ENCODE data around the gene SERPINH1.

SERPINH1 gene

DNA sequence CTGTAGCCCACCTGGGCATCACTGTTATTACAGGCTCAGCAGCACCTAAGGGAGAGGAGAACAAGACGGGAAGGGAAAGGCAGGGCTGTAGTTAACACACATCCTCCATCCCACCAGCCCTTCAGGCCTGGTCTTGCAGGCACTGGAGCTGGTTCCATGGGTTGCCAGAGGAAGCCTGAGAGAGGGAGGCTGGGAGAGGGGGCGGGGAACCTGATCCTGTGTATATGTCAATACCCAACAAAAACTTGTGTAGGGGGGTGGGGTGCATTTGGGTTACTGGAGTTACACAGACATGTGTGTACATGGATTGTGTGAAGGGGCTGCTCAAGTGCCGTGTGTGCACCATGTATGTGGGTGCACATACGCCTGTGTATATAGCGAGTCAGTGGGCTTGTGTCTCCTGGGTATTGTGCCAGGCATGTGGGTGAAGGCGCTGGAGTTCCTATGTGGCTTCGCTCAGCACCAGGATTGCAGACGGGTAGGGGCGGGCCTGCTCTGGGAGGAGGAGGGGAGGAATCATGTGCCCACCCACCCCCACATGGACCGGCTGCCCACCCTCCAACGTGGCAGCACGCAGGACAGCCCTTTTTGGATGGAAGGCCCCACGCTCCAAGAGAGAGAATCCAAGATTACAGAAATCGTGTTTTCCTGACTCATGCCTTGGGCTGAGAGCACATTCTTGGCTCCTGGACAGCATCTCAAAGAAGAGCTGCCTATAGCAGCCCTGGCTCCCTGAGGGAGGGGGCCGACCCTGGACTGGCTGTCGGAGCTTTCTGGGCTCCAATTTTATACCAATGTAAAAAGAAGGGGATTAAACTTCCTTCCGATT, 4.2 kb upstream of the SERPINH1 start:
- DNase-seq, result no peak

DNA sequence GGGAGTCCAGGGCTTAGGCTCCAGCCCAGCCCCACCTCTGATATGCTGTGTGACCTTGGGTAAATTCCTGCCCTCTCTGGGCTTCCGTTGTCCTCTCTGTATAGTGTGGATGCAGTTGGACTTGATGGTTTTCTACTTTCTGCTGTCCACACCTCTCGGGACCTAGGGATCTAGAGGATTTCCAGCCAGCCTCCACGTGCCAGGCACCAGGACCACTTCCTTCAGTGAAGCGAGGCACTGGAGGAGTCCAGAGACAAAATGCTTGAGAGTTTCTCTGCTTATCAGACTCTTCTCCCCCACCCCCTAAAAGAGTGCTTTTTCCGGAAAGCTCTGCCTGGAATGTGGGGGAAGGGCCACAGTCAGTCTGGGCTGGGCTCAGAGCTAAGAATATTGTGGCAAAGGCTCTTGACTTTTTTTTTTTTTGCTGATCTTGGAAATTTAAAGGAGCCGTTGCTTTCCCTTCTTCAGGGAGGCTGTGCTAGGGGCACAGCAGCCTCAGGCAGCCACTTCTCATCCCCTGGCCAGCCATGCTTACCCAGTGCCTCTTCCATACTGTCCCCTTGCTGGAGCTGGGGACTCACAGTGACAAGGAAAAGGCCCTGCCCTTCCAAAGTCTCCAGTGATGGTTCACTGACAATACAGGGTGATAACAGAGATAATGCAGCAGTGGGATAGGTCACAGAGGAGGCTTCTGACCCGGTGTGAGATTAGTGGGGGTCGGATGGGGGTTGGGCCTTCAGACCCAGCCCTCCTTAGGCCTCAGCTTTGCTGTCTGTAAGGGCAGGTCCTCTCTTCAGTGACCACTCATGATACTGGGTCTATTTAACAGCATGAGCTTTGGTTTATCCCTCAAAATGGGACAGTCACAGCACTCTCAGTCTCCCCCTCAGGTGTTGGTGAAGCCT, 2.9 kb upstream of the SERPINH1 start:
- peak; percentile 29 for DNase-seq

DNA sequence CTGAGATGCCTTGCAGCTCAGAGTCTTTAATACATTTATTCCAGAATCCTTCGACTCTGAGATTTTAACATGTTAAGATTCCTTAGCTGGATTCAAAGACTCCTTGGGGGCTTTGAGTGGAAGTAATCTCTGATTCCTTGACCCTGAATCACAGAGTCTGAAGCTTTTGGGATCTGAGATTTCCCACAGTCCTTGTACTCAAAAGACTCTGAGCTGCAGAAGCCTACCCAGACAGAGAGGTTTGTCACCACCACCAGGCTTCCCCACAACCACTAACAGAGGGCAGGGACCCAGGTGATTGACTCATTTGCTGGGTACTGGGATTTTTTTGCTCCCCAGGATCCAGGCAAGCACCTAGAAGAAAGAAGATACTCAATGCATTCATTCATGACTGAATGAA, 1.4 kb upstream of the SERPINH1 start:
- no peak for DNase-seq

DNA sequence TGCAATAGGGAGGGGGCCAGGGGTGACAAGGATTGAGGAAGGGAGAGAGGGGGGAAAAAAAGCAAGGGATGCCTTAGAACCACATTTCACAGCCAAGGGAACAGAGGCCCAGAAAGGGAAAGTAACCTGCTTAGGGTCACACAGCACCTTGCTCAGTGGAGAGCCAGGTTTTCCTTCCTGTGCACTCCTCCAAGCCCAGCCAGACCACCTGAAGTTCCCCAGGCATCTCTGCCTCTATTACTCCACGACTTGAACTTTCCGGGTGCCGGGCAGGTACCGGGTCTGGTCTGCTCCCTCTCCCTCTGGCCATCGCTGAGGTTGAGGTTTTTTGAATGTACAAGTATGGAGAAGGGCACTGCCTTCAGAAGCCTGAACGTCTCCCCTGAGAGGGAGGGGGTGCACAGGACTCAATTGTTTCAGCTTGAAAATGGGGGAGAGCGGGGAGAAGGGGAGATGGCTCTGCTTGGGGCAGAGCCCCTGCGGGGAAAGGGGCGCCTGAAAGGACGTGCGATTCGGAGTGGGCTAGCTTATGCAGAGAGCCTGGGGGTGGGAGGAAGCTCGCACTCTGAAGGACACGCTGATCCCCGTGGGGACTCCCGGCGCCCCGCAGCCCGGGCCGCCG, 516 bp upstream of the SERPINH1 start:
- DNase-seq, result no peak

DNA sequence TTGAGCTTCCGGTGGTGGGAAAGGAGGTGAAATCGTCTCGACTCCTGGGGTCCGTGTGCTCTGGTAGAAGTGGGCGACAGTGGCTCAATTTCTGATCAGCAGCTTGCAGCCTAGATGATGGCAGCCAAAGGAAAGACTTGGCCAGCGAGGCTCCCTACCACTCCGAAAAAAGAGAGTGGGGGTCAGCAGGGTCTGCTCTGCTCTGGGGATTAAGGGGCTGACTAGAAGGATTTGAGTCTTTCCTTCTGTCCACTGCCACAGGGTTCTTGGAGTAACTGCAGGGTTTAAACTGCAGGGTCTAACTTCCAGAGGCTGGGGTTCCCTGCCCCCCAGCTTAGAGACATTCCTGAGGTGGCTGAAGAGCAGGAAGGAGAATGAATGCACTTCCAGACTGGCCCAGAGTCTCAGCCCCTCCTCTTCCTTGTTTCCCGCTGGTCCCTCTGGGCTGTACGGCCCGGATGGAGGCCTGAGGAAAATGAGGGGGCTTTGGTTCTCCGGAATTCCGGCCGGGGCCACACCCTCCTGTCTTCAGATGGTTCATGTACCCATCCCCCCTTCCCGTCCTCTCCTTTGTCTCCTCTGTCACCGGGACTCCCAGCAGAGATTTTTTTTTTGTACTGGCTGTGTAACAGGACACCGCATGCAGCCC, 907 bp downstream of the SERPINH1 start:
- DNase-seq, result peak; percentile 56

DNA sequence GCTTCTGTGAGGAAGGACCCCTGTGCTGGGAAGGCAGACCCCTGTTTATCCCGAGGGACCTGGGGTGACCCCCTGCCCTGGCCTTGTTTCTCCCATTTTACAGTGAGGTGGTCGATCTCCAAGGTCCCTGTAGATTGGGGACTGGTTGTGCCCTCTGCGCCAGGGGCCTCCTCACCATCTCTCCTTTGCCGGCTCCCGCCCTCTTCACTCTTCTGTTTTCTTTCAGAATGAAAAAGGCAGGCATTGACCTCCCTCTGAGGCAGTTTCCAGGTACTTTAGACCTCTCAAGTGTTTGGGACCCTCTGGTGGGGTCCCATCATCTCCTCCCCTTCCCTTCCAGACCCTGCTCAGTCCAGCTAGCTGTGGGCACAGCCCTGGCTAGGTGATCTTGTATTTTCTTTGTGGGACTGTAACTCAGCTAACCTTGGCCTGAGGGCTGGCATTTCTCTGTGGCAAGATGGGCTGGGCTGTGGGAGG, 1.5 kb downstream of the SERPINH1 start:
- no peak for DNase-seq

DNA sequence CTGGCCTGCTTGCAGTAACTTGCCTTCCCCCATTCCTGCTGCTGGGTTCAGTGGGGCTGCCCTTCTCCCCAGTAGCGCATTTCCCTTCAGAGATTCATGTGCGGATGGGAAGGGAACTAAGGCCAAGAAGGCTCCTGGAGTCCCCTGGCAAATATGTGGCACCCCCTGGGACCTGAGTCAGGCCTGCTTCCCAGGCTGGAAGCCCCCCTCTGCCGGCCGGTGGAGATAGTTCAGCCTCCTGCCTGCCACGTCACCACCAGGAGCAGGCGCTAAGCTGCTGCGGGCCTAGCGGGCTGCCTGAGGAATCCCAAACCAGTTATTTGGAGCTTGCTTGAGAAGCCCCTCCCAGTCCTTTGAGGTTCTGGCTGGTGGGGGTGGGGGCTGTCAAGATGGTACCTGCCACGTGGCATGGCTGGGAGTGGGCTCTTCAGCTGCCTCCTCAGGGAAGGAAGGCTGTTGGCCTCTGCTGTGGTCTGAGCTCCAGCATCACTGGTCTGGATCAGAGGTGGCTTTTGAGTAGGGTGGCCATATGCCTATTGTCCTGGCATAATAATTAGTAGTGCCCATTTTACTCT, 2.0 kb downstream of the SERPINH1 start:
- DNase-seq, result no peak

DNA sequence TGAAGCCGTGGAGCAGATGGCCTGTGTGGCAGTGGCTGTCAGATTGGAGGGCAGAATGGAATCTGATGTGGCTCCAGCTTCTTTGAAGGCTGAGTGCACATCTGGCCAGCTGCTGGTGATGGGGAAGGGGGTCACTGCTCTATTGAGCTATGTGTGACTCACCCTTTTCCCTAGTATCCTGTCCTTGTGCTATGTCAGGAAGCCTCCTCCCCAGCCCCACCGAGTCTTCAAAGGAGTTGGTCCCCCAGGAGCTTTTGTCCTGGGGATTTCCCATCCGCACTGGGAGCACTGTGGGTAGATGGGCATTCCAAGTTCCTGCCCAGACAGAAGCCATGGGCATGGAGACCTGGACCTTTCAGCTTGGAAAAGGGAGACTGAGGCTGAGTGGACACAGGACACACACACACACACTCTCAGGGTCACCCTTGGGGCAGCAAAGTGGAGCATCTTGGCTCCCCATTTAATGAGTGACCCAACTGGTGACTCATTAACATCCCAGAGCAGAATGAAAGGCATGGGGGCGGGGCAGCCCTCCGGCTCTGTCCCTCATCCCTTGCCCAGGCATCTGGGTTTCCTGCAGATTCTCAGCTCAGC, 3.3 kb downstream of the SERPINH1 start:
- DNase-seq, result no peak

DNA sequence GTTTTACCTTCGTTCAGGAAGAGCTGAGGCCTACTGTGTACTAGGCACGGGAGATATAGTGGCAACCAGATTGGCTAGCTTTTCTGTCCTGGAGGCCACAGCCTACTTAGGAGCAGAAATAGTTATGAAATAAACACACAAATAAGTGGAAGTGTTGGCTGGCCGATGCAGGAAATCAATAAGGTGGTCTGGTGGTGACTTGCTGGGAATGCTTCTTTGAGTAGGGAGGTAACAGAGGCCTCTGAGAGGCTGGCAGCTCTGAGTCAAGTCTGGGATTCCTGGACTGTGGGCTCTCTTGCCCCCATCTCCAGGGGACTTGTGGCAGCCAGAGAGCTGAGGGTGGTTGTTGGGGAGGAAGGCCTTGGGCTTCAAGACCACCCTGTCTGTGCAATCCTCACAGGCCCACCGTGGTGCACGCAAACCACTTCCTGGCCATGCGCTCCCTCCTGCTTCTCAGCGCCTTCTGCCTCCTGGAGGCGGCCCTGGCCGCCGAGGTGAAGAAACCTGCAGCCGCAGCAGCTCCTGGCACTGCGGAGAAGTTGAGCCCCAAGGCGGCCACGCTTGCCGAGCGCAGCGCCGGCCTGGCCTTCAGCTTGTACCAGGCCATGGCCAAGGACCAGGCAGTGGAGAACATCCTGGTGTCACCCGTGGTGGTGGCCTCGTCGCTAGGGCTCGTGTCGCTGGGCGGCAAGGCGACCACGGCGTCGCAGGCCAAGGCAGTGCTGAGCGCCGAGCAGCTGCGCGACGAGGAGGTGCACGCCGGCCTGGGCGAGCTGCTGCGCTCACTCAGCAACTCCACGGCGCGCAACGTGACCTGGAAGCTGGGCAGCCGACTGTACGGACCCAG, 4.1 kb downstream of the SERPINH1 start:
- no peak for DNase-seq

DNA sequence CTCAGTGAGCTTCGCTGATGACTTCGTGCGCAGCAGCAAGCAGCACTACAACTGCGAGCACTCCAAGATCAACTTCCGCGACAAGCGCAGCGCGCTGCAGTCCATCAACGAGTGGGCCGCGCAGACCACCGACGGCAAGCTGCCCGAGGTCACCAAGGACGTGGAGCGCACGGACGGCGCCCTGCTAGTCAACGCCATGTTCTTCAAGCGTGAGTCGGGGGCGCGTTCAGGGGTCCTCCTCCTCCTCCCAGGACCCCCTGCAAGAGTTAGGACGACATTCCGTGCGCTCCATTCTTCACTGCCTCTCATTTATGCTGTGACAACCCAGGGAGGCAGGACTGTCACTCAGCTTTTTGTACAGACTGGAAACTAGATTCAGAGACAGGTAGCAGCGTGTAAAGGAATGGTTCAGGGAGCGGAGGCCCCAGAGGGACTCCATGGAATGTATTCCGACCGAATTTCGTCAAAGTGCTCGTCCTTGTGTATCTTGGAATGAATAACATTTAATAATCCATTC, 4.8 kb downstream of the SERPINH1 start:
- DNase-seq, result no peak

DNA sequence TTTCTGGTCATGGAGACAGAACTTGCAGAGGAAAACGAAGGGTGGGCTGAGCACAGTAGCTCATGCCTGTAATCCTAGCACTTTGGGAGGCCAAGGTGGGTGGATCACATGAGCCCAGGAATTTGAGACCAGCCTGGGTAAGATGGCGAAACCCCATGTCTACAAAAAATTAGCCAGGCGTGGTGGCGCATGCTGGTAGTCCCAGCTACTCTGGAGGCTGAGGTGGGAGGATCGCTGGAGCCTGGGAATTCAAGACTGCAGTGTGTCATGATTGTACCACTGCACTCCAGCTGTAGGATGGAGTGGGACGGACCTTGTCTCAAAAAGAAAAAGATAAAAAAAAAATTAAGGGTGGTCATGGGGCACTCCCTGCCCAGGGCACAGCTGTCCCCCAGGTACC, 5.9 kb downstream of the SERPINH1 start:
- DNase-seq, result no peak

DNA sequence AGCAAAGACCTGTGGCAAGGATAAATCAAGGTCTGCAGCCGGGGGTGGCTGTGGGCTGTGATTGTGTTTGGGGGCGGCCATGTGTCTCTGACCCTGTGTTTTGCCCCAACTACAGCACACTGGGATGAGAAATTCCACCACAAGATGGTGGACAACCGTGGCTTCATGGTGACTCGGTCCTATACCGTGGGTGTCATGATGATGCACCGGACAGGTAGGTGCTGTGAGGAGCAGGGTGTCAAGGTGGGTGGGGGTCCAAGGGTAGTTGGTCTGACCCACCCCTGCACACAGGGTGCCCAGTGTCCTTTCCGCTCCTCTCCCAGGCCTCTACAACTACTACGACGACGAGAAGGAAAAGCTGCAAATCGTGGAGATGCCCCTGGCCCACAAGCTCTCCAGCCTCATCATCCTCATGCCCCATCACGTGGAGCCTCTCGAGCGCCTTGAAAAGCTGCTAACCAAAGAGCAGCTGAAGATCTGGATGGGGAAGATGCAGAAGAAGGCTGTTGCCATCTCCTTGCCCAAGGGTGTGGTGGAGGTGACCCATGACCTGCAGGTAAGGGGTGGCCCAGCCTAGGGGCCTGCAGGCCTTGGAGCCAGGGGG, 6.7 kb downstream of the SERPINH1 start:
- no peak for DNase-seq

DNA sequence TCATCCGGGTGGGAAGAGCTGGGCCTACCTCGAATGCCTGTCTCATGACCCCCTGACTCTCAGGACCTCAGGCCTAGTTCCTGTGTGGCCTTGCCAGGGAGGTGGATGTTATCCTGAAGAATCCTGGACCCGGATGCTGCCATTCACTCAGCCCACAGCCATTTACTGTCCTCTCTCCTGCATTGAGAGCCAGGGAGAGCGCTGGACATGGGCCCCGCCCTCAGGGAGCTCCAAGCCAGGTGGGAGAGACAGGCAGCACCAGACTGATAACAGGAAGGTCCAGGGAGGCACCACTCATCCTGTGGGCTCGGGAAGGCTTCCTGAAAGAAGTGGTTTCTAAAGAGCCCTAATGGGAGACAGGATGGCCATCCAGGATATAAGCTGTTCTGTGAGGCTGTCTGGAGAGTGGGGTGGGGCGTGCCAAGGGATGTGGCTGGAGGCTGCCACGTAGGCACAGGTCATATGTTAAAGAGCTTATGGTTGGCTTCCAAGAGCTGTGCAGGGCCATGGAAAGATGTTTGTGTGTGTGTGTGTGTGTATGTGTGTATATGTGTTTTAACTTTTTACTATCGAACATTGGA, 8.6 kb downstream of the SERPINH1 start:
- DNase-seq, result no peak

DNA sequence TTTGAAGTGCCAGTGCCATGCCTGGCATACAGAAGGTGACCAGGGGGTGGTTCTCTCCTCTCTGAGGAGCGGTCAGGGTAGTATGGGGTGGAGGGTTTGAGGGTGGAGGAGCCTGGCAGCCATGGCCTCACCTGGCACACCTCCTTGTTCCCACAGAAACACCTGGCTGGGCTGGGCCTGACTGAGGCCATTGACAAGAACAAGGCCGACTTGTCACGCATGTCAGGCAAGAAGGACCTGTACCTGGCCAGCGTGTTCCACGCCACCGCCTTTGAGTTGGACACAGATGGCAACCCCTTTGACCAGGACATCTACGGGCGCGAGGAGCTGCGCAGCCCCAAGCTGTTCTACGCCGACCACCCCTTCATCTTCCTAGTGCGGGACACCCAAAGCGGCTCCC, 9.6 kb downstream of the SERPINH1 start:
- no peak for DNase-seq

DNA sequence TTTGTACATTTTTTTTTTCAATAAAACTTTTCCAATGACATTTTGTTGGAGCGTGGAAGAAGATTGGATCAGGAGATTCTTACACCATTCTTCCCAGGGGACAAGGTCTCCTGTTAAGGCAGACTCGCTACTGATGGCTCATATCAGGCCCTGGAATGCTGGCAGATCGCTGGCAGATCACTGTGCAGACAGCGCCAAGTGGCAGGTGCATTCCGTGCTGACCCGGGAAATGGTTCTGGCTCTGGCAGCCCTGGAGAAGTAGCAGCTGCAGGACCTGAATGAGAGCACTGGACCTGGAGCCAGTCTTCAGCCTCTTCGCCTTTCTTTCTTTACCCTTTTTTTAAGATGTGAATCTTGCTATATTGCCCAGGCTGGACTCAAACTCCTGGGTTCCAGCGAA, 10.7 kb downstream of the SERPINH1 start:
- DNase-seq, result no peak

DNA sequence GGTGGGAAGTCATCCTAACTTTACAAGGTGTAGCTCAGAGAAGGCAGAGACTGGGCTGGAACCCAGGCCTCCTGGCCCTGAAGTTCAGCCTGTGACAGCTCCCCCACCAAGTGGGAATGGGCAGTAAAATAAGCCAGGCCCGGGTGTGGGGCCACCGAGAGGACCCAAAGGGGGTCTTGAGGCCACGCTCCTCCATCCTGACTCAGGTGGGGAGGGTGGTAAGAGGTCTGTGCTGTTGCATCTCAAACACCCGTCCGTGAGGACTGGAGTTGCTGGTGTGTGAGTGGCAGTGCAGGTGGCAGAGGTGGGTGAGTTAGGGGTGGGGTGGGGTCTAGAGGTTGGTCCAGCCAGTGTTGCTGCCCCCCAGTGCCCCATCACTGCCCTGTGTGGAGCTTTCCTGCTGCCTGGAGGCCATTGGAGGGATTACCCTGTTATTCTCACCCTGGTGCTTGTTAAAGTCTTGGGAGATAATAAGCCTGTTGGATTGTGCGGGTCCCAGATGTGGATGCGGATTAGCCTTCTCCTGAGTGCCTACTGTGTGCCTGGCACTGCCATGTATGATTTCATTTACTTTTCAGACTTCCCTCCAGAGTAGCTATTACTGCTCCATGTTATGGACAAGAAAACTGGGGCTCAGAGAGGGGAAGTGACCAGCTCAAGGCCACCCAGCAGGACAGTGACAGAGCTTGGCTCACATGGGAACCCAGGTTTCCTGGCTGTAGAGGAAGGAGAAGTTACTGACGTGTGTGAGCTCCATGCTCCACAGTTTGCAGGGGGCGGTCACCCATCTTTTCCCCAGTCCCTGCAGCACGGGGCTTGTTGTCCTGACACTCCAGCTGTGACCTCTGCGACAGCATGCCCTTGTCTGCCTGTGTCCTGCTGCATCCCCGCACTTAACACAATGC, 12.9 kb downstream of the SERPINH1 start:
- DNase-seq, result no peak

DNA sequence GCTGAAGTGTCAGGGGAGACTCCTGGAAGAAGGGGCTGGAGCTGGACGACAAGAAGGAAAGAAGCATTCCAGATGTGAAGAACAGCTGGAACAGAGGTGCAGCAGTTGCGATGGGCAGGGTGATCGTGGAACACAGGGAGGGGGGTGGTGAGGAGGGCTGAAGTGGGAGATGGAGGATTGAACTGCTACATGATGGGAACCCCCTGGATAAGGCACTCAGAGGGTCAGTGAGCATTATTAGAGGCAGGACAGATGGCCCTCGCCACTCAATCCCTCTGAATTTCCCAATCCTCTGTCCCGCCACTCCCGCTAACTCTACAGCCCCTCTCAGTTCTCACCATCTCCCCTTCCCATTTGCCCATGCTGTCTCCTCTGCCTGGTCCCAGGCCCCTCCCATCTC, 14.0 kb downstream of the SERPINH1 start:
- DNase-seq, result no peak

DNA sequence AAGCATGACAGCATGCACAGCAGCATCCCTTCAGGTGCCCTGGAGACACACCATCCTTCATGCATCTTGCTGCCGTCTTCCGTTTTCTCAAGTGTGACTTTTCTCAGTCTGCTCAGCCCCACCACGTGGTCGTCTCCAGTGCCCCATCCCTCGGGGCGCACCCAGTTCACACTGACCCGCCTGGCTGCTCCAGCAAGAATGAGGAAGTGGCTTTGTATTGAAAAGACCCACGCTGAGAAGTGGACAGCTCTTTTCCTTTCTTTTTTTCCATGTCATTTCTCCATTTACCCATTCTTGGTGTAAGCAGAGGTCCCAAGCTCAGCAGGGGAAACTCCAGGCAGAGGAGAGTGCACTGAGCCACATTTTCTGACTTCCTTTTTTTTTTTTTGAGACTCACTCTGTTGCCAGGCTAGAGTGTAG, 14.5 kb downstream of the SERPINH1 start:
- no peak for DNase-seq

DNA sequence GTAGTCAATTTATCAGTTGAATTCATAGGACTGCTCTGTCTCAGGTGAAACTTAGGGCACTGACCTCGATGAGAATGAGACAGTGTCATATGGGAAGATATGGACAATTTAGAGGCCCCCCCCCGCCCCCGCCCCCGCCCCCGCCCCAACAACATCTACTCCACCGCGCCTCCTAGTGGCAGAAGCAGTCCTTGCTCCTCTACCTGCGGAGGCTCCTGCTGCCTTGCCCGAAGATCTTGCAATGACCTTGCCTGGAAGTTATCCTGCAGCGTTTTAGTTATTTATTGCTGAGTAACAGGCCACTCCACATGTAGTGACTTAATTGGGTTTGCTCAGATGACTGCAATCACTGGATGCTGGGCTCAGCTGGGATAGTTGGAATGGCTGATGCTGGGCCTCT, 15.2 kb downstream of the SERPINH1 start:
- no peak for DNase-seq

Data from DMS79 treated with DMSO at 0.1 percent for 48 hours (cell line).